SKM-1 treated with dmso at 0.1 percent for 144 hours (cell line): ENCODE results near the gene LPAR1.
"Not testable (repeated sequence)": the region's sequence is repeated elsewhere in the genome, so short reads cannot be mapped to it uniquely, and the experiment has no call there.

Experiments used
- DNase-seq: peaks from one replicate; lab custom pipeline; 2025; ENCODE audit not compliant: unreplicated experiment; lab: John Stamatoyannopoulos, UW

LPAR1 gene

DNA sequence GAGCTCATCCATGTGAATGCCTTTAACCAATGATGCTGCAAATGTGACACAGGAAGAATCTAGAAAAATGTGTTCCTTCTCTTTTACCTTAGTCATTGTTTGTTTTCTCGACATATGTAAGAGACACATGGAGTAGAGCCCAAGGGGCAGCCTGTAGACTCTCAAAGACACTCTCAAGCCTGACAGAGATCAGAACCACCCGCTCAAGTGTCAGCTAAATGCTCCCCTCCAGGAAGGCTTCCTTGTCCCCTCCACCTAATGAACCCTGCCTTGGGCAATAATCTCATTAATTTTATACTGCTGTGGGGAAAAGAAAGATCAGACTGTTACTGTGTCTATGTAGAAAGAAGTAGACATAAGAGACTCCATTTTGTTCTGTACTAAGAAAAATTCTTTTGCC is 212.3 kb downstream of the LPAR1 start:
- DNase-seq = no peak

GRCh38 chr9:110825129-110825528 is 213.1 kb downstream of the LPAR1 start:
- not testable (repeated sequence) for DNase-seq
